ENCODE results near the gene CFAP300.

CFAP300 gene

GRCh38 chr11:102047305-102047924 is at the start of gene CFAP300:
CFAP300 (plus strand) TSS chr11:102047437; CDS start chr11:102047471, 34 bp downstream.
- Histone ChIP-seq H3K27me3 (ENCODE audit: control insufficient read depth, insufficient read depth, low read length) (no peaks in the 10 kb centered on the region), H3K9ac (ENCODE audit: low read length) (no peak within 1 kb of the TSS), H3K4me3 (ENCODE audit: low read length) (peak within 1 kb of the TSS; percentile 76), H3K4me1 (ENCODE audit: control insufficient read depth, insufficient read depth, low read length) (no peaks in the 10 kb centered on the region), H3K36me3 (ENCODE audit: control insufficient read depth, insufficient read depth, low read length) (no peaks in the 10 kb centered on the region), H3K27ac (ENCODE audit: low read depth, low read length) (peak within 1 kb of the TSS; percentile 56)

DNA sequence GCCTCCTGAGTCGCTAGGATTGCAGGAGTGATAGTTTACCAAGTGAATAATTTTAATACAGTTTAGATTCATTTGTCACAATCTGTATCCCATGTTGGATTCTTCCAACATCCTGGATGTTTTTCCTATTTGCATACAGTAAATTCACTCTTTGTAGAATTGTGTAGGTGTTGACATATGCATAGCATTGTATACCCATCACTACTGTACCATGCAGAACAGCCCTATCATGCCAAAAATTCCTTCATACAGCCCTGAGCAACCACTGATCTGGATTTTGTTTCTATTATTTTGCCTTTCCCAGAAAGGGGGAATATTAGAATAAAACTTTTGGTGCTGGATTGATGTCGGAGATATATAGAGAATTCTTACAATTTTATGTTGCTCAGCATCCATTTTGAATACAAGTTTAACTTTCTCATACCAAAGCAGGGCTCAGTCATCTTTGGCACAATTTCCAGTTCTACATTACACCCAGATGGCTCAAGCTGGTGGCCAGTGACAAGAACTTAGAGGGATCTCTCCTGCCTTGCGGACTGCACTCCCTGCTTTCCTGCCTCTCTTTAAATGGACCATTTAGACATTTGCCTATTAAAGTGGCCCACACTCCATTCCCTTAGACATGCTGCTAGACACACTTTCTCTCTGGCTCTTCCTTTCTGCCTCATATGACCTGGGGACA is 45.4 kb upstream of the CFAP300 start:
- Histone ChIP-seq H3K4me3 (ENCODE audit: low read length) (no peak overlapping the region), H3K36me3 (ENCODE audit: control insufficient read depth, insufficient read depth, low read length) (no peaks in the 10 kb centered on the region)

GRCh38 chr11:102004220-102004619 is 43.0 kb upstream of the CFAP300 start:
- Histone ChIP-seq H3K36me3 (ENCODE audit: control insufficient read depth, insufficient read depth, low read length) (no peaks in the 10 kb centered on the region), H3K27me3 (ENCODE audit: control insufficient read depth, insufficient read depth, low read length) (no peaks in the 10 kb centered on the region), H3K27ac (ENCODE audit: low read depth, low read length) (no peak overlapping the region), H3K9ac (ENCODE audit: low read length) (no peak overlapping the region), H3K4me3 (ENCODE audit: low read length) (no peak overlapping the region), H3K4me1 (ENCODE audit: control insufficient read depth, insufficient read depth, low read length) (no peaks in the 10 kb centered on the region)

More for the DNA sequence above, 45.4 kb upstream of the CFAP300 start:
- Histone ChIP-seq H3K9ac (ENCODE audit: low read length) (no peak overlapping the region), H3K4me1 (ENCODE audit: control insufficient read depth, insufficient read depth, low read length) (no peaks in the 10 kb centered on the region), H3K27ac (ENCODE audit: low read depth, low read length) (no peak overlapping the region), H3K27me3 (ENCODE audit: control insufficient read depth, insufficient read depth, low read length) (no peaks in the 10 kb centered on the region)

GRCh38 chr11:102005306-102005705 is 41.9 kb upstream of the CFAP300 start:
- Histone ChIP-seq H3K36me3 (ENCODE audit: control insufficient read depth, insufficient read depth, low read length) (no peaks in the 10 kb centered on the region), H3K27ac (ENCODE audit: low read depth, low read length) (no peak overlapping the region), H3K9ac (ENCODE audit: low read length) (no peak overlapping the region)

GRCh38 chr11:102006835-102007566 is 40.2 kb upstream of the CFAP300 start:
- H3K4me1 ChIP-seq (ENCODE audit: control insufficient read depth, insufficient read depth, low read length): no peaks in the 10 kb centered on the region
- H3K36me3 ChIP-seq (ENCODE audit: control insufficient read depth, insufficient read depth, low read length): no peaks in the 10 kb centered on the region
- H3K27me3 ChIP-seq (ENCODE audit: control insufficient read depth, insufficient read depth, low read length): no peaks in the 10 kb centered on the region
- H3K9ac ChIP-seq (ENCODE audit: low read length): no peak overlapping the region
- no peak overlapping the region for H3K4me3 ChIP-seq (ENCODE audit: low read length)
- H3K27ac ChIP-seq (ENCODE audit: low read depth, low read length): no peak overlapping the region

More at GRCh38 chr11:102005306-102005705, 41.9 kb upstream of the CFAP300 start:
- no peak overlapping the region for H3K4me3 ChIP-seq (ENCODE audit: low read length)
- no peaks in the 10 kb centered on the region for H3K4me1 ChIP-seq (ENCODE audit: control insufficient read depth, insufficient read depth, low read length)
- H3K27me3 ChIP-seq (ENCODE audit: control insufficient read depth, insufficient read depth, low read length): no peaks in the 10 kb centered on the region

GRCh38 chr11:102007567-102008437 is 39.4 kb upstream of the CFAP300 start:
- Histone ChIP-seq H3K27ac (ENCODE audit: low read depth, low read length) (no peak overlapping the region), H3K27me3 (ENCODE audit: control insufficient read depth, insufficient read depth, low read length) (no peaks in the 10 kb centered on the region), H3K4me1 (ENCODE audit: control insufficient read depth, insufficient read depth, low read length) (no peaks in the 10 kb centered on the region), H3K4me3 (ENCODE audit: low read length) (no peak overlapping the region), H3K36me3 (ENCODE audit: control insufficient read depth, insufficient read depth, low read length) (no peaks in the 10 kb centered on the region), H3K9ac (ENCODE audit: low read length) (no peak overlapping the region)

- H3K27me3 ChIP-seq (ENCODE audit: control insufficient read depth, insufficient read depth, low read length): no peaks in the 10 kb centered on the region
- no peak overlapping the region for H3K27ac ChIP-seq (ENCODE audit: low read depth, low read length)
- H3K36me3 ChIP-seq (ENCODE audit: control insufficient read depth, insufficient read depth, low read length): no peaks in the 10 kb centered on the region
- no peak overlapping the region for H3K4me3 ChIP-seq (ENCODE audit: low read length)
- H3K4me1 ChIP-seq (ENCODE audit: control insufficient read depth, insufficient read depth, low read length): no peaks in the 10 kb centered on the region
- H3K9ac ChIP-seq (ENCODE audit: low read length): no peak overlapping the region
Observed at GRCh38 chr11:102010776-102011494, 36.3 kb upstream of the CFAP300 start.

- Histone ChIP-seq H3K36me3 (ENCODE audit: control insufficient read depth, insufficient read depth, low read length) (no peaks in the 10 kb centered on the region), H3K4me1 (ENCODE audit: control insufficient read depth, insufficient read depth, low read length) (peaks cover 2% of the 10 kb centered on the region), H3K27ac (ENCODE audit: low read depth, low read length) (no peak overlapping the region), H3K4me3 (ENCODE audit: low read length) (no peak overlapping the region), H3K27me3 (ENCODE audit: control insufficient read depth, insufficient read depth, low read length) (no peaks in the 10 kb centered on the region), H3K9ac (ENCODE audit: low read length) (no peak overlapping the region)
Observed at GRCh38 chr11:102012946-102013345, 34.3 kb upstream of the CFAP300 start.

DNA sequence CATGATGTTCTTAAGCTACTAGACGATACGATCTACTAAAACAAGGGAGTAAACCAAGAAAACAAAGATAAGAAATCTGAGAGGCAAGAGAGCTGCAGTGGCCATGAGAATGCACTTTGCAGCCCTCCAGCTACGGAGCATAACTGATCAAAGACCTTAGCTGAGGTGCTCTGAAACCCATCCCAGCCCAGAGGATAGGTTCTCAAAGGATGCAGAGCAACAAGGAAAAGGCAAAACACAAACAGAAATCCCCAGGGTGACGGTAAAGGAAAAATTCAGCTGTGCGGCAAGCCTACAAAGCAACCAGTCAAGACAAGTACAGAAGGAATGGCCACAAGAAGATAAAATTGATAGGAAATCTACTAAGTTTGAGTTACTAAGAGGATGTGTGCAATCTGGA is 32.5 kb upstream of the CFAP300 start:
- Histone ChIP-seq H3K27me3 (ENCODE audit: control insufficient read depth, insufficient read depth, low read length) (no peaks in the 10 kb centered on the region), H3K36me3 (ENCODE audit: control insufficient read depth, insufficient read depth, low read length) (no peaks in the 10 kb centered on the region), H3K9ac (ENCODE audit: low read length) (no peak overlapping the region), H3K27ac (ENCODE audit: low read depth, low read length) (no peak overlapping the region), H3K4me1 (ENCODE audit: control insufficient read depth, insufficient read depth, low read length) (peaks cover 2% of the 10 kb centered on the region), H3K4me3 (ENCODE audit: low read length) (no peak overlapping the region)

DNA sequence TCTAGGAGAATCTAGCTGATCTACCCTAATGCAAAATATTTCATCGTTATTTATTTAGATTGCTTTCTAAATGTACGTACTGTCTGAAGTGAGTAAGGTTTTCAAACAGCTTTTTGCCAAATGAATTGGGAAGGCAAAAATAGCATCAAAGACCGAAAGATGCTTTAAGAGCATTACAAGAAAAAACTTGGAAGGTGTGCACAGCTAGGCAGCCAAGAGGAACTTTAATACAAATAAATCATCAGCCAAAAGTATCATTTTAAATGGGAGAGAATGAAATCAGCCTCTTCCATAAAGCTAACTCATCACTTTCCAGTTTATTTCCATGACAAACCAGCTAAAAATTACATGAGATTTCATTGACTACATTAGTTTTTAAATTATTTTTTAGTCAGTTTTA is 30.2 kb upstream of the CFAP300 start:
- no peaks in the 10 kb centered on the region for H3K27me3 ChIP-seq (ENCODE audit: control insufficient read depth, insufficient read depth, low read length)
- no peak overlapping the region for H3K27ac ChIP-seq (ENCODE audit: low read depth, low read length)
- peaks cover 2% of the 10 kb centered on the region for H3K4me1 ChIP-seq (ENCODE audit: control insufficient read depth, insufficient read depth, low read length)
- no peak overlapping the region for H3K4me3 ChIP-seq (ENCODE audit: low read length)
- no peaks in the 10 kb centered on the region for H3K36me3 ChIP-seq (ENCODE audit: control insufficient read depth, insufficient read depth, low read length)
- no peak overlapping the region for H3K9ac ChIP-seq (ENCODE audit: low read length)

DNA sequence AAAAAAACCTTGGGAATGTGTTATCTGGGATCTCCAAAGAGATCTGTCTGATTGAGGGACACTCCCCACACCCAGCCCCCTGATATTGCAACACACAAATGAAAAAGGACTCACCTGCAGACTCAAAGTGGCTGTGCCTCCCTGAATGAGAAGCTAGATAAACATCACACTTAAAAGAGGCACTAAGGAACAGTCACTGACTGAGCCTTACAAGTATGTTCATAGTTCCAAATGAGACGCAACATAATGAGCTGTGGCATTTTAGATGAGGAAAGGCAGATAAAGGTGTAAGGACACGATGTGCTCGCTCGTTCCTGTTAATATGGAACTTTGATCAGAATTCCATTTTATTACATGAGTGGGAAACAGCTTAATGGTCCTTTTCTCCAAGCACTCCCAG is 21.0 kb upstream of the CFAP300 start:
- no peaks in the 10 kb centered on the region for H3K4me1 ChIP-seq (ENCODE audit: control insufficient read depth, insufficient read depth, low read length)
- no peaks in the 10 kb centered on the region for H3K36me3 ChIP-seq (ENCODE audit: control insufficient read depth, insufficient read depth, low read length)
- H3K4me3 ChIP-seq (ENCODE audit: low read length): no peak overlapping the region
- H3K9ac ChIP-seq (ENCODE audit: low read length): no peak overlapping the region
- H3K27ac ChIP-seq (ENCODE audit: low read depth, low read length): no peak overlapping the region
- H3K27me3 ChIP-seq (ENCODE audit: control insufficient read depth, insufficient read depth, low read length): no peaks in the 10 kb centered on the region

Data from rectal smooth muscle tissue (tissue), 1 donor.